Measurements from ENCODE around the gene SMURF1.

DNA sequence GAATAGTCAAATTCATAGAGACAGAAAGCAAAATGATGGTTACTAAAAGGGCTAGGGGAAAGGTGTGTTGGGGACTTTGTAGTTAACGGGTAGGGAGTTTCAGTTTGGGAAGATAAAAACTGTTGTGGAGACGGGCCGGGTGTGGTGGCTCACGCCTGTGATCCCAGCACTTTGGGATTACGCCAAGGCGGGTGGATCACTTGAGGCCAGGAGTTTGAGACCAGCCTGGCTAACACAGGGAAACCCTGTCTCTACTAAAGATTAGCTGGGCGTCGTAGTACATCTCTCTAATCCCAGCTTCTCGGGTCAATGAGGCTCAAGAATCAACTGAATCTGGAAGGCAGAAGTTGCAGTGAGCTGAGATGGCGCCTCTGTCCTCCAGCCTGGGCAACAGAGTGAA lies 33.3 kb upstream of the SMURF1 start:
- TF ChIP-seq, protein P1, sequence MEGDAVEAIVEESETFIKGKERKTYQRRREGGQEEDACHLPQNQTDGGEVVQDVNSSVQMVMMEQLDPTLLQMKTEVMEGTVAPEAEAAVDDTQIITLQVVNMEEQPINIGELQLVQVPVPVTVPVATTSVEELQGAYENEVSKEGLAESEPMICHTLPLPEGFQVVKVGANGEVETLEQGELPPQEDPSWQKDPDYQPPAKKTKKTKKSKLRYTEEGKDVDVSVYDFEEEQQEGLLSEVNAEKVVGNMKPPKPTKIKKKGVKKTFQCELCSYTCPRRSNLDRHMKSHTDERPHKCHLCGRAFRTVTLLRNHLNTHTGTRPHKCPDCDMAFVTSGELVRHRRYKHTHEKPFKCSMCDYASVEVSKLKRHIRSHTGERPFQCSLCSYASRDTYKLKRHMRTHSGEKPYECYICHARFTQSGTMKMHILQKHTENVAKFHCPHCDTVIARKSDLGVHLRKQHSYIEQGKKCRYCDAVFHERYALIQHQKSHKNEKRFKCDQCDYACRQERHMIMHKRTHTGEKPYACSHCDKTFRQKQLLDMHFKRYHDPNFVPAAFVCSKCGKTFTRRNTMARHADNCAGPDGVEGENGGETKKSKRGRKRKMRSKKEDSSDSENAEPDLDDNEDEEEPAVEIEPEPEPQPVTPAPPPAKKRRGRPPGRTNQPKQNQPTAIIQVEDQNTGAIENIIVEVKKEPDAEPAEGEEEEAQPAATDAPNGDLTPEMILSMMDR (IDR thresholded peaks at IDR 0.05; ENCODE audit: poor library complexity): no peak
- no peak for TF ChIP-seq EZH2 (IDR thresholded peaks at IDR 0.05; ENCODE audit: borderline replicate concordance)

Data from hepatocyte (in vitro differentiated cells).